ENCODE results near the gene ZRANB1. TPM values are rescaled to one million over a fixed set of nuclear protein-coding genes. Genes with fewer than 3 reads are reported as not detected.

The ZRANB1 gene
- polyA plus RNA-seq, 1 of the 3 experiments (the other 2 are of a cell fraction), result 6.2 TPM

GRCh38 chr10:125021686-125022344 lies 79.9 kb downstream of the ZRANB1 start (continued):
- TF ChIP-seq, protein P1, sequence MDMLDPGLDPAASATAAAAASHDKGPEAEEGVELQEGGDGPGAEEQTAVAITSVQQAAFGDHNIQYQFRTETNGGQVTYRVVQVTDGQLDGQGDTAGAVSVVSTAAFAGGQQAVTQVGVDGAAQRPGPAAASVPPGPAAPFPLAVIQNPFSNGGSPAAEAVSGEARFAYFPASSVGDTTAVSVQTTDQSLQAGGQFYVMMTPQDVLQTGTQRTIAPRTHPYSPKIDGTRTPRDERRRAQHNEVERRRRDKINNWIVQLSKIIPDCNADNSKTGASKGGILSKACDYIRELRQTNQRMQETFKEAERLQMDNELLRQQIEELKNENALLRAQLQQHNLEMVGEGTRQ (IDR thresholded peaks at IDR 0.05; ENCODE audit: borderline replicate concordance, low read depth, low read length), result no peak
- TF ChIP-seq, protein P2, sequence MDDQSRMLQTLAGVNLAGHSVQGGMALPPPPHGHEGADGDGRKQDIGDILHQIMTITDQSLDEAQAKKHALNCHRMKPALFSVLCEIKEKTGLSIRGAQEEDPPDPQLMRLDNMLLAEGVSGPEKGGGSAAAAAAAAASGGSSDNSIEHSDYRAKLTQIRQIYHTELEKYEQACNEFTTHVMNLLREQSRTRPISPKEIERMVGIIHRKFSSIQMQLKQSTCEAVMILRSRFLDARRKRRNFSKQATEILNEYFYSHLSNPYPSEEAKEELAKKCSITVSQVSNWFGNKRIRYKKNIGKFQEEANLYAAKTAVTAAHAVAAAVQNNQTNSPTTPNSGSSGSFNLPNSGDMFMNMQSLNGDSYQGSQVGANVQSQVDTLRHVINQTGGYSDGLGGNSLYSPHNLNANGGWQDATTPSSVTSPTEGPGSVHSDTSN (IDR thresholded peaks at IDR 0.05), result no peak
- no peak for TF ChIP-seq EP300 (IDR thresholded peaks at IDR 0.05; ENCODE audit: borderline replicate concordance in 1 of 2, low read depth in 1 of 2, low read length in 1 of 2)
- TF ChIP-seq SIN3A (IDR thresholded peaks at IDR 0.05; ENCODE audit: borderline replicate concordance, low read depth, low read length), result no peak
- TF ChIP-seq TCF12 (IDR thresholded peaks at IDR 0.05), result no peak
- no peak for TF ChIP-seq NRF1 (IDR thresholded peaks at IDR 0.05; ENCODE audit: low read depth, low read length)

DNA sequence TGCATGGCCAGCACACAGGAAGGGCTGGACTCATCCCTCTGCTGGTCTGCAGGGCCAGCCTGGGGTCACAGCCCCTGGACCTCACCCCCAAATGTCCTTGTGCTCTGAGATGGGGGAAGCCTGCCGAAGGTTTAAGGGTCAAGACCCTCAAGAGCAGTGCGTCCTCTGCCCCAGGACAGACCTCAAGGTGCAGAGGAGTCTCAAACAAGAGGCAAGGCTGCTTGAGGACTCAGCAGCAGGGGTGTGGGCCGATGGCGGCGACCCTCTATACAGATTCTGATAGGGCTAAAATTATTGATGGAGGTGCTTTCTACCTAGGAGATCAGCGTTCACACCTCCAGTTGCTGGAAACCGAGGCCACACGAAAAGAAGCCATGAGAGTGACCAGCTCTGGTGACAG lies 80.7 kb downstream of the ZRANB1 start:
- Histone ChIP-seq H3K9me2 (no peaks in the 10 kb centered on the region), H3K9me3 (no peaks in the 10 kb centered on the region), H3K36me3 (replicated peaks in 1 of 2; ENCODE audit: control insufficient read depth in 1 of 2, insufficient read depth in 2 of 2, low read length in 1 of 2) (peaks cover 8 to 21% of the 10 kb centered on the region in 2 experiments), H4K20me1 (ENCODE audit: insufficient read depth) (peaks cover 83% of the 10 kb centered on the region), H2AFZ (ENCODE audit: low read depth) (no peak overlapping the region), H3K27me3 (ENCODE audit: insufficient read depth) (no peaks in the 10 kb centered on the region), H3K4me1 (ENCODE audit: control insufficient read depth in 1 of 2, insufficient read depth in 2 of 2, low read depth in 1 of 2, low read length in 1 of 2) (peaks cover 32 to 78% of the 10 kb centered on the region in 2 experiments), H3K9ac (no peak overlapping the region), H3K4me3 (ENCODE audit: low read depth in 2 of 2, low read length in 1 of 2) (no peak overlapping the region), H3F3A (replicated peaks; ENCODE audit: insufficient read depth) (peaks cover 6% of the 10 kb centered on the region), H3K4me2 (no peak overlapping the region), H3K79me2 (ENCODE audit: insufficient read depth) (peaks cover 90% of the 10 kb centered on the region), H3K27ac (ENCODE audit: low read depth in 2 of 2, low read length in 1 of 2) (peak overlapping the region; percentile 67 to 100; a peak in 3 of 4 replicates)
- ChIA-PET POLR2A (interaction anchor here (0.8 to 1.5 kb wide), 2 partner anchors 13 to 16 kb away, joined by 3 read pairs; no protein-coding TSS in a partner anchor), CTCF (interaction anchor here (1.0 to 3.6 kb wide), 5 partner anchors 12 to 300 kb away, joined by 3 to 18 read pairs (median 5); no protein-coding TSS in a partner anchor)
- WGBS (ENCODE audit: low lambda C conversion rate), result 100% methylated on average over 5 of the region's 8 CpGs
- TF ChIP-seq EP300 (IDR thresholded peaks at IDR 0.05; ENCODE audit: borderline replicate concordance in 1 of 2, low read depth in 1 of 2, low read length in 1 of 2), result no peak
- TF ChIP-seq SIN3A (IDR thresholded peaks at IDR 0.05; ENCODE audit: borderline replicate concordance, low read depth, low read length), result no peak
- TF ChIP-seq MEF2A (IDR thresholded peaks at IDR 0.05; ENCODE audit: borderline replicate concordance, low read depth), result no peak
- TF ChIP-seq NFIC (IDR thresholded peaks at IDR 0.05; ENCODE audit: borderline replicate concordance), result no peak
- no peak for TF ChIP-seq RFX5 (IDR thresholded peaks at IDR 0.05; ENCODE audit: low read length)
- no peak for TF ChIP-seq EZH2phosphoT487 (IDR thresholded peaks at IDR 0.05; ENCODE audit: borderline replicate concordance, low read depth)
- TF ChIP-seq RCOR1 (IDR thresholded peaks at IDR 0.05; ENCODE audit: low read length), result no peak
- no peak for TF ChIP-seq TCF12 (IDR thresholded peaks at IDR 0.05)
- TF ChIP-seq, protein P3, sequence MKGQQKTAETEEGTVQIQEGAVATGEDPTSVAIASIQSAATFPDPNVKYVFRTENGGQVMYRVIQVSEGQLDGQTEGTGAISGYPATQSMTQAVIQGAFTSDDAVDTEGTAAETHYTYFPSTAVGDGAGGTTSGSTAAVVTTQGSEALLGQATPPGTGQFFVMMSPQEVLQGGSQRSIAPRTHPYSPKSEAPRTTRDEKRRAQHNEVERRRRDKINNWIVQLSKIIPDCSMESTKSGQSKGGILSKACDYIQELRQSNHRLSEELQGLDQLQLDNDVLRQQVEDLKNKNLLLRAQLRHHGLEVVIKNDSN (IDR thresholded peaks at IDR 0.05; ENCODE audit: borderline replicate concordance, low read depth), result no peak
- TF ChIP-seq FOXM1 (IDR thresholded peaks at IDR 0.05; ENCODE audit: low read depth), result no peak
- DNase-seq, result no peak

Data from SK-N-SH (cell line).